Activated naive CD8-positive, alpha-beta T cell treated with anti-CD3 and anti-CD28 coated beads for 36 hours (primary cell): ENCODE measurements around the gene MPZL1. TPM values are rescaled to one million over a fixed set of nuclear protein-coding genes. Genes with fewer than 3 reads are reported as not detected.
"Not testable (repeated sequence)": the region's sequence is repeated elsewhere in the genome, so short reads cannot be mapped to it uniquely, and the experiment has no call there.

Experiments used
- DNase-seq: peaks from one replicate; pipeline ENCODE4 v3.0.0; 2021
- H3K27ac Mint-ChIP-seq: one replicate; pipeline ENCODE4 v1.8.0; 2022; ENCODE audit warnings: mild to moderate bottlenecking, moderate library complexity, mixed read lengths
- H3K27me3 Mint-ChIP-seq: one replicate; pipeline ENCODE4 v1.8.0; 2022; ENCODE audit warnings: mild to moderate bottlenecking, mixed read lengths
- H3K36me3 Mint-ChIP-seq: one replicate; pipeline ENCODE4 v1.8.0; 2021; ENCODE audit warnings: mild to moderate bottlenecking, mixed read lengths
- H3K4me1 Mint-ChIP-seq: one replicate; pipeline ENCODE4 v1.8.0; 2021; ENCODE audit warnings: mixed read lengths
- H3K4me3 Mint-ChIP-seq: one replicate; pipeline ENCODE4 v1.8.0; 2022; ENCODE audit warnings: mild to moderate bottlenecking, moderate library complexity, mixed read lengths
- H3K9me3 Mint-ChIP-seq: one replicate; pipeline ENCODE4 v1.8.0; 2022; ENCODE audit warnings: mixed read lengths
- total RNA-seq, 2 experiments: library from RNA; stranded (reverse); gene quantifications; one replicate each; pipeline ENCODE4 v1.2.3, GENCODE V29; 2021

The MPZL1 gene
- total RNA-seq, 2 experiments from 2014 or later = 15.9 to 17.3 TPM

- peak overlapping the region; percentile 2 for H3K27ac Mint-ChIP-seq
- peaks cover 5% of the 10 kb centered on the region for H3K36me3 Mint-ChIP-seq
- no peaks in the 10 kb centered on the region for H3K9me3 Mint-ChIP-seq
- no peak for DNase-seq
- no peaks in the 10 kb centered on the region for H3K27me3 Mint-ChIP-seq
- peak overlapping the region; percentile 92 for H3K4me3 Mint-ChIP-seq
- H3K4me1 Mint-ChIP-seq = peaks cover 30% of the 10 kb centered on the region
Observed at GRCh38 chr1:167720965-167721616, 691 bp upstream of the MPZL1 start.

GRCh38 chr1:167722152-167722869, 529 bp downstream of the MPZL1 start:
- no peaks in the 10 kb centered on the region for H3K9me3 Mint-ChIP-seq
- no peaks in the 10 kb centered on the region for H3K27me3 Mint-ChIP-seq
- DNase-seq = peak; percentile 45
- H3K27ac Mint-ChIP-seq = no peak overlapping the region
- peak overlapping the region; percentile 92 for H3K4me3 Mint-ChIP-seq
- H3K4me1 Mint-ChIP-seq = peaks cover 26% of the 10 kb centered on the region
- H3K36me3 Mint-ChIP-seq = peaks cover 5% of the 10 kb centered on the region

GRCh38 chr1:167722870-167723251, 1.1 kb downstream of the MPZL1 start:
- peak overlapping the region; percentile 92 for H3K4me3 Mint-ChIP-seq
- H3K4me1 Mint-ChIP-seq = peaks cover 26% of the 10 kb centered on the region
- no peaks in the 10 kb centered on the region for H3K9me3 Mint-ChIP-seq
- H3K36me3 Mint-ChIP-seq = peaks cover 5% of the 10 kb centered on the region
- no peak overlapping the region for H3K27ac Mint-ChIP-seq
- DNase-seq = no peak
- no peaks in the 10 kb centered on the region for H3K27me3 Mint-ChIP-seq

GRCh38 chr1:167723707-167724323, 2.0 kb downstream of the MPZL1 start:
- H3K36me3 Mint-ChIP-seq = peaks cover 5% of the 10 kb centered on the region
- H3K9me3 Mint-ChIP-seq = no peaks in the 10 kb centered on the region
- H3K4me3 Mint-ChIP-seq = no peak overlapping the region
- no peak overlapping the region for H3K27ac Mint-ChIP-seq
- H3K27me3 Mint-ChIP-seq = no peaks in the 10 kb centered on the region
- H3K4me1 Mint-ChIP-seq = peaks cover 26% of the 10 kb centered on the region
- DNase-seq = no peak

GRCh38 chr1:167726008-167726407, 4.2 kb downstream of the MPZL1 start:
- peaks cover 14% of the 10 kb centered on the region for H3K36me3 Mint-ChIP-seq
- H3K9me3 Mint-ChIP-seq = no peaks in the 10 kb centered on the region
- H3K4me3 Mint-ChIP-seq = no peak overlapping the region

GRCh38 chr1:167728818-167729410, 7.1 kb downstream of the MPZL1 start:
- H3K27ac Mint-ChIP-seq = no peak overlapping the region
- no peaks in the 10 kb centered on the region for H3K27me3 Mint-ChIP-seq
- peaks cover 8% of the 10 kb centered on the region for H3K4me1 Mint-ChIP-seq
- no peaks in the 10 kb centered on the region for H3K9me3 Mint-ChIP-seq
- H3K36me3 Mint-ChIP-seq = peaks cover 15% of the 10 kb centered on the region
- DNase-seq = no peak
- H3K4me3 Mint-ChIP-seq = no peak overlapping the region

More at GRCh38 chr1:167726008-167726407, 4.2 kb downstream of the MPZL1 start:
- no peak for DNase-seq
- H3K27ac Mint-ChIP-seq = no peak overlapping the region
- peaks cover 20% of the 10 kb centered on the region for H3K4me1 Mint-ChIP-seq
- H3K27me3 Mint-ChIP-seq = no peaks in the 10 kb centered on the region

GRCh38 chr1:167734227-167734626, 12.4 kb downstream of the MPZL1 start:
- H3K27ac Mint-ChIP-seq = no peak overlapping the region

GRCh38 chr1:167734841-167735240, 13.1 kb downstream of the MPZL1 start:
- Mint-ChIP-seq H3K4me3 (no peak overlapping the region), H3K9me3 (peaks cover 4% of the 10 kb centered on the region), H3K27me3 (no peaks in the 10 kb centered on the region), H3K27ac (no peak overlapping the region), H3K36me3 (peaks cover 16% of the 10 kb centered on the region), H3K4me1 (no peaks in the 10 kb centered on the region)
- no peak for DNase-seq

More at GRCh38 chr1:167734227-167734626, 12.4 kb downstream of the MPZL1 start:
- Mint-ChIP-seq H3K9me3 (peaks cover 4% of the 10 kb centered on the region), H3K4me1 (no peaks in the 10 kb centered on the region), H3K27me3 (no peaks in the 10 kb centered on the region), H3K4me3 (no peak overlapping the region), H3K36me3 (peaks cover 15% of the 10 kb centered on the region)
- no peak for DNase-seq

GRCh38 chr1:167737169-167737568, 15.4 kb downstream of the MPZL1 start:
- H3K27me3 Mint-ChIP-seq = no peaks in the 10 kb centered on the region
- H3K27ac Mint-ChIP-seq = no peak overlapping the region
- peaks cover 4% of the 10 kb centered on the region for H3K9me3 Mint-ChIP-seq
- peaks cover 10% of the 10 kb centered on the region for H3K36me3 Mint-ChIP-seq
- no peak for DNase-seq
- H3K4me3 Mint-ChIP-seq = no peak overlapping the region
- H3K4me1 Mint-ChIP-seq = no peaks in the 10 kb centered on the region

GRCh38 chr1:167738158-167738557, 16.4 kb downstream of the MPZL1 start:
- peaks cover 10% of the 10 kb centered on the region for H3K36me3 Mint-ChIP-seq
- H3K9me3 Mint-ChIP-seq = peaks cover 4% of the 10 kb centered on the region
- H3K27ac Mint-ChIP-seq = no peak overlapping the region
- H3K4me3 Mint-ChIP-seq = no peak overlapping the region
- DNase-seq = no peak
- H3K4me1 Mint-ChIP-seq = peaks cover 6% of the 10 kb centered on the region
- no peaks in the 10 kb centered on the region for H3K27me3 Mint-ChIP-seq

GRCh38 chr1:167739752-167740151, 18.0 kb downstream of the MPZL1 start:
- H3K4me1 Mint-ChIP-seq = peaks cover 7% of the 10 kb centered on the region
- H3K9me3 Mint-ChIP-seq = peaks cover 4% of the 10 kb centered on the region
- peaks cover 7% of the 10 kb centered on the region for H3K36me3 Mint-ChIP-seq
- H3K27ac Mint-ChIP-seq = no peak overlapping the region
- H3K4me3 Mint-ChIP-seq = no peak overlapping the region
- H3K27me3 Mint-ChIP-seq = no peaks in the 10 kb centered on the region
- DNase-seq = no peak

- not testable (repeated sequence) for H3K4me3 Mint-ChIP-seq, DNase-seq, H3K27me3 Mint-ChIP-seq, H3K9me3 Mint-ChIP-seq, H3K36me3 Mint-ChIP-seq, H3K27ac Mint-ChIP-seq, H3K4me1 Mint-ChIP-seq
Observed at GRCh38 chr1:167741103-167741502, 19.3 kb downstream of the MPZL1 start.

GRCh38 chr1:167742392-167743057, 20.7 kb downstream of the MPZL1 start:
- not testable (repeated sequence) for H3K36me3 Mint-ChIP-seq, H3K27me3 Mint-ChIP-seq

GRCh38 chr1:167744901-167745300, 23.1 kb downstream of the MPZL1 start:
- H3K9me3 Mint-ChIP-seq = no peaks in the 10 kb centered on the region
- no peak for DNase-seq
- peaks cover 12% of the 10 kb centered on the region for H3K4me1 Mint-ChIP-seq
- peaks cover 1% of the 10 kb centered on the region for H3K36me3 Mint-ChIP-seq
- H3K27ac Mint-ChIP-seq = no peak overlapping the region
- H3K4me3 Mint-ChIP-seq = no peak overlapping the region
- no peaks in the 10 kb centered on the region for H3K27me3 Mint-ChIP-seq

More at GRCh38 chr1:167742392-167743057, 20.7 kb downstream of the MPZL1 start:
- not testable (repeated sequence) for H3K4me1 Mint-ChIP-seq, H3K27ac Mint-ChIP-seq, H3K4me3 Mint-ChIP-seq, H3K9me3 Mint-ChIP-seq, DNase-seq
